SU-DHL-6 (cell line): ENCODE data around the gene TIMP3.

Source experiments
- H2AFZ ChIP-seq: fragments of 200-600 bp; sonication (generic); 2 replicates; pipeline ENCODE4 v1.6.1; 2014; ENCODE audit warnings: low read depth, mild to moderate bottlenecking, moderate library complexity, mixed read lengths, antibody characterized with exemption, low read length; ENCODE audit not compliant: severe bottlenecking
- H3F3A ChIP-seq: fragments of 200-600 bp; shearing (Covaris generic); 2 replicates; pipeline ENCODE4 v1.6.0; 2016; ENCODE audit warnings: antibody characterized with exemption, mild to moderate bottlenecking; ENCODE audit not compliant: insufficient read depth
- H3K27ac ChIP-seq: fragments of 200-600 bp; sonication (generic); 2 replicates; pipeline ENCODE4 v1.5.1; 2016; ENCODE audit warnings: low read depth, mild to moderate bottlenecking, low read length, moderate library complexity, mixed read lengths
- H3K27me3 ChIP-seq: fragments of 200-600 bp; sonication (generic), shearing (Covaris generic); 2 replicates; pipeline ENCODE4 v1.6.0; 2014; ENCODE audit warnings: mild to moderate bottlenecking, low read length
- H3K36me3 ChIP-seq: fragments of 200-600 bp; sonication (generic); 2 replicates; pipeline ENCODE4 v1.6.1; 2014; ENCODE audit warnings: mild to moderate bottlenecking, low read length, mixed read lengths
- H3K4me2 ChIP-seq: fragments of 300-600, 200-600 bp; shearing (Covaris generic), sonication (generic); 2 replicates; pipeline ENCODE4 v1.6.0; 2014; ENCODE audit warnings: low read length, low read depth, mild to moderate bottlenecking; ENCODE audit not compliant: poor library complexity, severe bottlenecking
- H3K4me3 ChIP-seq: fragments of 200-600 bp; sonication (generic); 2 replicates; pipeline ENCODE4 v1.5.1; 2014; ENCODE audit warnings: antibody characterized with exemption, low read length, mild to moderate bottlenecking, mixed read lengths; ENCODE audit not compliant: insufficient read depth, poor library complexity, severe bottlenecking
- H3K79me2 ChIP-seq: fragments of 200-600 bp; sonication (generic); 2 replicates; pipeline ENCODE4 v1.6.1; 2014; ENCODE audit warnings: mild to moderate bottlenecking, low read length, moderate library complexity; ENCODE audit not compliant: insufficient read depth
- H3K9ac ChIP-seq: fragments of 200-600 bp; sonication (generic); 2 replicates; pipeline ENCODE4 v1.7.0; 2014; ENCODE audit warnings: mild to moderate bottlenecking, low read length
- H3K9me2 ChIP-seq: fragments of 200-600 bp; sonication (generic); replicated peaks from 2 replicates; pipeline ENCODE4 v1.6.1; 2014; ENCODE audit warnings: low read length; ENCODE audit not compliant: insufficient read depth
- H3K9me3 ChIP-seq: fragments of 200-600 bp; sonication (generic); 2 replicates; pipeline ENCODE4 v1.6.1; 2014; ENCODE audit warnings: low read length, mixed read lengths; ENCODE audit not compliant: insufficient read depth
- H4K20me1 ChIP-seq: fragments of 200-600 bp; sonication (generic); 2 replicates; pipeline ENCODE4 v1.6.1; 2014; ENCODE audit warnings: low read depth, mild to moderate bottlenecking, antibody characterized with exemption, low read length, moderate library complexity, mixed read lengths
- EZH2phosphoT487 ChIP-seq: fragments of 200-600 bp; sonication (generic), shearing (Covaris generic); conservative IDR thresholded peaks from 2 replicates; pipeline ENCODE4 v1.6.1; 2018; ENCODE audit warnings: mild to moderate bottlenecking, antibody characterized with exemption, low read length, moderate library complexity, mixed read lengths
- TF ChIP-seq, protein P1 (sequence below): fragments of 200-600 bp; sonication (generic); IDR thresholded peaks from one replicate; pipeline ENCODE4 v1.5.1; 2017; ENCODE audit warnings: antibody characterized with exemption, mild to moderate bottlenecking, low read length, moderate library complexity; ENCODE audit not compliant: insufficient read depth, poor library complexity, severe bottlenecking

TIMP3 gene

DNA sequence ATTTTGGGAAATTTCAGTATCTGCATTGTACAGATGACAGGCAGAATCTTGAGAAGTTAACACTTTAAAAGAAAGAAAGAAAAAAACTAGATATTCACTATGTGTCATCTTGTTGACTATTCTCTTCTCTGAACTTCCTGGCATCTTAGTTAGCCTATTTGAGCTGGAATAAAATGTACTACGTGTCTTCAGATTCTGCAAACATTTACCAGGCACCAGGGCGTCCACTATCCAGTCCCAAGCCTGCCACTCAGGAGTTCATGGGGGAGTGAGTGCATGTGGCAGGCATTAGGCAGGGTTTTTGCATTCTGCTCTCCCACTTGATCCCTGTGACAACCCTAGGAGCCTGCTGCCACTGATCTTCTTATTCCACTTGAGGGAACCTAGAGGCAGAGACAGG, 25.0 kb downstream of the TIMP3 start:
- no peaks in the 10 kb centered on the region for H4K20me1 ChIP-seq
- no peak overlapping the region for H3K27ac ChIP-seq

DNA sequence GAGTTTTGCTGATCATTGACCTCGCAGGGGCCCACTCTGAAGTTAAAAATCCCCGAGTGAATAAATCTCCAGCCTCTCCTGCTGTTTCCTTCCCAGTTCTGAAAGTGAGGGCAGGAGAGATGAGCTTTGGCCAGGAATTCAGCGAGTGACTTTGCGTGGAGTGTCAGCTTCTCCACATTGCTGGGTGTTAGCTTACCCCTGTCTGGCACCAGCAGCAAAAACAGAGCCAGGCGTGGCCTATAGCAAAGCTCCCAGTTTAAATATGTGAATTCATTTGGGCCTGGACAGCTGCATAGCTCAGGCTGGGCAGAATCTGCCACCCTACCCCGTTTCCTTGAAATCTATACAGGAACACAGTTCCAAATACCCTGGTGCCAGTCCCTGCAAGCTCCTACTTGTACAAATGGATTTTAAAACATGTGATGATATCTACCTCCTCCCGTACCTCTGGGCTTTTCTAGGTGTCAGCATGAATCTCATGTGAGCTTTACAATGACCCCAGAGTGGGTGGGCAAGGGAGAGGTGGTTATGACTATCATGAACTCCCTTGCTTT, 25.6 kb downstream of the TIMP3 start:
- H3K27me3 ChIP-seq: no peaks in the 10 kb centered on the region
- no peak overlapping the region for H3K4me2 ChIP-seq
- H3K27ac ChIP-seq: no peak overlapping the region
- TF ChIP-seq, protein P1, sequence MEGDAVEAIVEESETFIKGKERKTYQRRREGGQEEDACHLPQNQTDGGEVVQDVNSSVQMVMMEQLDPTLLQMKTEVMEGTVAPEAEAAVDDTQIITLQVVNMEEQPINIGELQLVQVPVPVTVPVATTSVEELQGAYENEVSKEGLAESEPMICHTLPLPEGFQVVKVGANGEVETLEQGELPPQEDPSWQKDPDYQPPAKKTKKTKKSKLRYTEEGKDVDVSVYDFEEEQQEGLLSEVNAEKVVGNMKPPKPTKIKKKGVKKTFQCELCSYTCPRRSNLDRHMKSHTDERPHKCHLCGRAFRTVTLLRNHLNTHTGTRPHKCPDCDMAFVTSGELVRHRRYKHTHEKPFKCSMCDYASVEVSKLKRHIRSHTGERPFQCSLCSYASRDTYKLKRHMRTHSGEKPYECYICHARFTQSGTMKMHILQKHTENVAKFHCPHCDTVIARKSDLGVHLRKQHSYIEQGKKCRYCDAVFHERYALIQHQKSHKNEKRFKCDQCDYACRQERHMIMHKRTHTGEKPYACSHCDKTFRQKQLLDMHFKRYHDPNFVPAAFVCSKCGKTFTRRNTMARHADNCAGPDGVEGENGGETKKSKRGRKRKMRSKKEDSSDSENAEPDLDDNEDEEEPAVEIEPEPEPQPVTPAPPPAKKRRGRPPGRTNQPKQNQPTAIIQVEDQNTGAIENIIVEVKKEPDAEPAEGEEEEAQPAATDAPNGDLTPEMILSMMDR: no peak
- no peak for TF ChIP-seq EZH2phosphoT487
- H3K9me3 ChIP-seq: no peaks in the 10 kb centered on the region
- H4K20me1 ChIP-seq: no peaks in the 10 kb centered on the region
- no peaks in the 10 kb centered on the region for H3F3A ChIP-seq
- H2AFZ ChIP-seq: no peak overlapping the region
- H3K79me2 ChIP-seq: no peaks in the 10 kb centered on the region
- H3K4me3 ChIP-seq: no peak overlapping the region
- no peak overlapping the region for H3K9ac ChIP-seq
- H3K9me2 ChIP-seq: no peaks in the 10 kb centered on the region
- no peaks in the 10 kb centered on the region for H3K36me3 ChIP-seq

More for the DNA sequence above, 25.0 kb downstream of the TIMP3 start:
- Histone ChIP-seq H3K36me3 (no peaks in the 10 kb centered on the region), H2AFZ (no peak overlapping the region), H3F3A (no peaks in the 10 kb centered on the region), H3K9me3 (no peaks in the 10 kb centered on the region), H3K9me2 (no peaks in the 10 kb centered on the region), H3K27me3 (no peaks in the 10 kb centered on the region), H3K4me2 (no peak overlapping the region), H3K79me2 (no peaks in the 10 kb centered on the region), H3K4me3 (no peak overlapping the region), H3K9ac (no peak overlapping the region)
- TF ChIP-seq, protein P1: no peak
- TF ChIP-seq EZH2phosphoT487: no peak

DNA sequence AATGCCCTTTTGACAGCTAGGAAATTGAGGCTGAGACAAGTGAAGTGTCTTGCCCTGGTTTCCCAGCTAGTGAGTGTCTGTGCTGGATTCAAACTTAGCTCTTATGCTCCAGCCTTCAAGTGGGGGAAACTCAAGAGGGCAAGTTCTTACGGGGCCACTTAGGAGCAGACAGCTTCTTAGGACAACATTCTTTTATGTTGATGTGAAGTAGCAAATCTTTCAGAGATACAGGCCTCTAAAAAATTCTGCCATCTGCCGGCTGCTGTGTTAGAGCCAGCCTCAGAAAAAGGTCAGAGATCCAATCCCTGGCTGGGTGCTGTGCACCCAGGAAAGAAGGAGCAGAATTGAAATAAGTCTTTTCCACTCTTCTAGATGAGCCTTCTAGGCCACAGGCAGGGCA, 26.6 kb downstream of the TIMP3 start:
- Histone ChIP-seq H3K36me3 (no peaks in the 10 kb centered on the region), H3K9ac (no peak overlapping the region), H3K4me3 (no peak overlapping the region), H3K27me3 (no peaks in the 10 kb centered on the region), H3K9me2 (no peaks in the 10 kb centered on the region), H3K4me2 (no peak overlapping the region), H2AFZ (no peak overlapping the region), H3K9me3 (no peaks in the 10 kb centered on the region), H3F3A (no peaks in the 10 kb centered on the region), H4K20me1 (no peaks in the 10 kb centered on the region), H3K79me2 (no peaks in the 10 kb centered on the region), H3K27ac (no peak overlapping the region)
- TF ChIP-seq, protein P1: no peak
- no peak for TF ChIP-seq EZH2phosphoT487
